HEK293 (cell line): ENCODE measurements around the gene PAX1.

Experiments
- CTCF ChIA-PET: fragments of 350-600 bp; formaldehyde crosslinking; extraction: SDS; loops from one replicate; lab custom pipeline; 2021; ENCODE audit warnings: antibody characterized with exemption; lab: Yijun Ruan, JAX
- POLR2A ChIA-PET: fragments of 300-600 bp; formaldehyde crosslinking; extraction: SDS; loops from one replicate; lab custom pipeline; 2020; ENCODE audit warnings: antibody characterized with exemption, inconsistent platforms; lab: Yijun Ruan, JAX
- H3K27ac ChIP-seq: fragments of 200-500 bp; sonication (Bioruptor generic); 2 replicates; pipeline ENCODE4 v1.5.1; 2014; ENCODE audit warnings: low read depth, low read length, control low read depth, inconsistent platforms; ENCODE audit errors: extremely low read depth
- H3K36me3 ChIP-seq, 2 experiments: fragments of 200-500 bp in 1 of 2; sonication (Bioruptor generic) in 1 of 2; 1 replicate in 1 of 2; 2 replicates in 1 of 2; pipeline ENCODE4 v1.5.1; 2014 to 2017; ENCODE audit warnings: inconsistent platforms in 2 of 2, low read length in 2 of 2; ENCODE audit not compliant: control insufficient read depth in 2 of 2, insufficient read depth in 1 of 2
- H3K4me1 ChIP-seq: fragments of 200-500 bp; sonication (Bioruptor generic); 2 replicates; pipeline ENCODE4 v1.5.1; 2014; ENCODE audit warnings: mild to moderate bottlenecking, low read length, inconsistent platforms; ENCODE audit not compliant: control insufficient read depth, insufficient read depth
- H3K4me3 ChIP-seq: 2 replicates; pipeline ENCODE4 v1.5.1; 2011; ENCODE audit warnings: low read depth, mild to moderate bottlenecking, control low read depth, low read length, moderate library complexity
- H3K9me3 ChIP-seq: fragments of 200-500 bp; sonication (Bioruptor generic); 2 replicates; pipeline ENCODE4 v1.5.1; 2014; ENCODE audit warnings: low read depth, low read length, inconsistent platforms; ENCODE audit not compliant: control insufficient read depth, insufficient read depth
- GLI2 ChIP-seq: fragments of 450-650 bp; formaldehyde crosslinking; IDR thresholded peaks from 2 replicates; pipeline ENCODE4; 2017; ENCODE audit warnings: missing biosample characterization, missing genetic modification characterization, low read depth, borderline replicate concordance
- GLI4 ChIP-seq: fragments of 450-650 bp; formaldehyde crosslinking; IDR thresholded peaks from 2 replicates; pipeline ENCODE4 v1.5.1; 2016; ENCODE audit warnings: missing biosample characterization, missing genetic modification characterization
- GLIS1 ChIP-seq: fragments of 450-650 bp; formaldehyde crosslinking; IDR thresholded peaks from 2 replicates; pipeline ENCODE4 v1.5.1; 2016; ENCODE audit warnings: missing biosample characterization, missing genetic modification characterization
- IKZF3 ChIP-seq: fragments of 450-650 bp; IDR thresholded peaks from 2 replicates; pipeline ENCODE4 v1.5.0; 2018; ENCODE audit warnings: missing biosample characterization, mild to moderate bottlenecking, missing genetic modification characterization, moderate library complexity
- SP2 ChIP-seq: fragments of 450-650 bp; formaldehyde crosslinking; IDR thresholded peaks from 2 replicates; pipeline ENCODE4 v1.5.1; 2016; ENCODE audit warnings: missing biosample characterization, missing genetic modification characterization
- ZBTB1 ChIP-seq: fragments of 450-650 bp; formaldehyde crosslinking; IDR thresholded peaks from 2 replicates; pipeline ENCODE4 v1.5.1; 2016; ENCODE audit warnings: missing biosample characterization, missing genetic modification characterization
- ZBTB17 ChIP-seq: fragments of 450-650 bp; formaldehyde crosslinking; IDR thresholded peaks from 2 replicates; pipeline ENCODE4 v1.5.1; 2016; ENCODE audit warnings: missing biosample characterization, missing genetic modification characterization
- ZBTB7A ChIP-seq: fragments of 450-650 bp; formaldehyde crosslinking; IDR thresholded peaks from 2 replicates; pipeline ENCODE4 v1.5.1; 2016; ENCODE audit warnings: low read depth, missing biosample characterization, missing genetic modification characterization
- ZNF132 ChIP-seq: fragments of 450-650 bp; formaldehyde crosslinking; IDR thresholded peaks from 2 replicates; pipeline ENCODE4 v1.5.1; 2017; ENCODE audit warnings: missing biosample characterization, missing genetic modification characterization, borderline replicate concordance
- ZNF138 ChIP-seq: fragments of 450-650 bp; formaldehyde crosslinking; IDR thresholded peaks from 2 replicates; pipeline ENCODE4 v1.5.1; 2016; ENCODE audit warnings: missing biosample characterization, missing genetic modification characterization, borderline replicate concordance
- ZNF2 ChIP-seq: fragments of 450-650 bp; formaldehyde crosslinking; IDR thresholded peaks from 2 replicates; pipeline ENCODE4 v1.5.1; 2016; ENCODE audit warnings: missing biosample characterization, missing genetic modification characterization
- ZNF239 ChIP-seq: fragments of 450-650 bp; formaldehyde crosslinking; IDR thresholded peaks from 2 replicates; pipeline ENCODE4 v1.5.1; 2016; ENCODE audit warnings: missing biosample characterization, missing genetic modification characterization
- ZNF266 ChIP-seq: fragments of 450-650 bp; formaldehyde crosslinking; IDR thresholded peaks from 2 replicates; pipeline ENCODE4 v1.5.1; 2016; ENCODE audit warnings: missing biosample characterization, missing genetic modification characterization, low read depth
- ZNF544 ChIP-seq: fragments of 450-650 bp; formaldehyde crosslinking; IDR thresholded peaks from 2 replicates; pipeline ENCODE4 v1.5.0; 2017; ENCODE audit warnings: missing biosample characterization, missing genetic modification characterization
- ZNF654 ChIP-seq: fragments of 450-650 bp; formaldehyde crosslinking; IDR thresholded peaks from 2 replicates; pipeline ENCODE4 v1.5.1; 2016; ENCODE audit warnings: low read depth, missing biosample characterization, missing genetic modification characterization
- ZNF776 ChIP-seq: fragments of 450-650 bp; formaldehyde crosslinking; IDR thresholded peaks from 2 replicates; pipeline ENCODE4 v1.5.0; 2017; ENCODE audit warnings: missing biosample characterization, missing genetic modification characterization, borderline replicate concordance
- ZSCAN23 ChIP-seq: fragments of 450-650 bp; formaldehyde crosslinking; IDR thresholded peaks from 2 replicates; pipeline ENCODE4 v1.5.1; 2016; ENCODE audit warnings: missing biosample characterization, missing genetic modification characterization
- TF ChIP-seq, protein P1 (sequence below): fragments of 450-650 bp; formaldehyde crosslinking; IDR thresholded peaks from 2 replicates; pipeline ENCODE4 v1.5.1; 2017; ENCODE audit warnings: missing biosample characterization, mild to moderate bottlenecking, missing genetic modification characterization, moderate library complexity
- TF ChIP-seq, protein P2 (sequence below): fragments of 450-650 bp; formaldehyde crosslinking; IDR thresholded peaks from 2 replicates; pipeline ENCODE4 v1.5.1; 2017; ENCODE audit warnings: missing biosample characterization, missing genetic modification characterization
- TF ChIP-seq, protein P3 (sequence below): sonication (generic); formaldehyde crosslinking; IDR thresholded peaks from 2 replicates; pipeline ENCODE4 v1.8.1; 2022; ENCODE audit warnings: mild to moderate bottlenecking, moderate library complexity, missing genetic modification reagents

The PAX1 gene

DNA sequence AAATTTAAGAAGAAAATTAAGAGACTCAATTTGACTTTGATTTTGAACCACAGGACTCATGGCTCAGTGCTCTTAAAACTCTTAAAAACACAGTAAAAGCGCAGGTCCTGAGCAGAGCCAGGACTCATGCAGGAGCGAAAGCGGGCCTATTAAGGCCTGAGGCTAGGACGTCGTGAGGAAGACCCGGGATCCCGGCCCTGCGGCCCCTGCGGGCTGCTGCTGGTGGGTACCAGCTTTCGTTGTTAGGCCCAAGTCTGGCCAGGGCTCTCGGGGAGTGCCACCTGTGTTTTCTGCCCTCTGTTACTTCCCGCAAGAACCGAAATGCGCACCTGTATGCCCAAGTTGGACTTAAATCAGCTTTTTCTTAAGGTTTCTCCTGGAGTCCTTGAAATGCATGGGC, 3.4 kb upstream of the PAX1 start:
- no peaks in the 10 kb centered on the region for H3K9me3 ChIP-seq
- no peak for TF ChIP-seq ZNF2 (tag by site-specific recombination)
- TF ChIP-seq ZNF138 (tag by site-specific recombination) = no peak
- no peak for TF ChIP-seq ZBTB17 (tag by site-specific recombination)
- no peak for TF ChIP-seq SP2 (tag by site-specific recombination)
- TF ChIP-seq ZNF654 (tag by site-specific recombination) = no peak
- TF ChIP-seq GLI2 (tag by site-specific recombination) = no peak
- TF ChIP-seq GLI4 (tag by site-specific recombination) = no peak
- no peak for TF ChIP-seq ZNF239 (tag by site-specific recombination)
- no peak for TF ChIP-seq ZNF266 (tag by site-specific recombination)
- TF ChIP-seq, protein P1, sequence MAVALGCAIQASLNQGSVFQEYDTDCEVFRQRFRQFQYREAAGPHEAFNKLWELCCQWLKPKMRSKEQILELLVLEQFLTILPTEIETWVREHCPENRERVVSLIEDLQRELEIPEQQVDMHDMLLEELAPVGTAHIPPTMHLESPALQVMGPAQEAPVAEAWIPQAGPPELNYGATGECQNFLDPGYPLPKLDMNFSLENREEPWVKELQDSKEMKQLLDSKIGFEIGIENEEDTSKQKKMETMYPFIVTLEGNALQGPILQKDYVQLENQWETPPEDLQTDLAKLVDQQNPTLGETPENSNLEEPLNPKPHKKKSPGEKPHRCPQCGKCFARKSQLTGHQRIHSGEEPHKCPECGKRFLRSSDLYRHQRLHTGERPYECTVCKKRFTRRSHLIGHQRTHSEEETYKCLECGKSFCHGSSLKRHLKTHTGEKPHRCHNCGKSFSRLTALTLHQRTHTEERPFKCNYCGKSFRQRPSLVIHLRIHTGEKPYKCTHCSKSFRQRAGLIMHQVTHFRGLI (tag by site-specific recombination) = no peak
- ChIA-PET POLR2A (no interaction called here), CTCF (interaction anchor here (0.6 to 4.0 kb wide), 6 partner anchors 9 to 546 kb away, joined by 3 to 40 read pairs (median 12); no protein-coding TSS in a partner anchor)
- H3K36me3 ChIP-seq = no peaks in the 10 kb centered on the region
- no peak overlapping the region for H3K27ac ChIP-seq
- H3K4me1 ChIP-seq = 0 out of 2 replicates have a peak, but pooled peaks cover 2% of the 10 kb centered on the region
- H3K4me3 ChIP-seq = no peak overlapping the region

DNA sequence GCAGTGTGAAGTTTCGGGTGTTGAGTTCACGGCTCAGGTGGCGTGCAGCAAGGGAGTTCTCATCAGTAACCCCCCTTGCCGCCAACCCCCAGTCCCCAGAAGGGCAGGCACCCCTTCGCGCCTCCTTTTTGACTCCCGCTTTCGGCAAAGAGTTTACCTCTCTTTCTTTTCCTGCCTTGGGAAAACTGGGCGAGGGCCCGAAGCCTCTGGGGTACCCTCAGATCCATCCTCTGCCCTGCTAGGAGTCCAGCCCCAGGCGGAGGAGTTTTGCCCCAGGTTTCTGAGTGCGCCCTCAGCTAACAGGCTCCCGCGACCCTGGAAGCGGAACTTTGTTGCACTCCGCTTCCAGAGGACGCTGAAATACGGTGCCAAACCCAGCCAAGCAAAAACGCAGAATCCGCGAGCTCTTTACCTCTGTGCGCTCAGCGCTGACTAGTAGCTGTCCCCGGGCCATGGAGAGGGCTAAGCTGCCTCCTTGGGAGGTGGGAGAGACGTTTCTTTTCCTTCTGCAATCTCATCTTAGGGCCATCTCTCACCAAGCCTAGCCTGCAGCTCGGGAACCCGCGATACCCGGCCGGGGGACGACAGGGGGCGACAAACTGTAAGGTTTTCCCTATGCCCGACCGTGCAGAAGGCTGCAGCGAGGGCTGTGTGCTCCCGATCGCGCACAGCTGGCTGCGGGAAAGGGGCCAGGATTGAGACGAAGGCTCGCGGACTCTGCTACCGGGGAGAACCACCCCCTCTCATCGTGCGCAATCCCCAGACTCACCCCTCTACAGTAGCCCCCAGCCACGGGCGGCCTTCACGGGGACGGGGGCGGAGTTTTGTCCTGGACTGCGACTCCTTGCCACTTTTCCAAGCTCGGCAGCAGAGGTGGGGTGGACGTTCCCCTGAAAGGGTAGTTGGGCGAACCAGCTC, 2.7 kb upstream of the PAX1 start:
- ChIA-PET POLR2A (no interaction called here), CTCF (interaction anchor here (0.6 to 4.0 kb wide), 24 partner anchors 9 to 1629 kb away, joined by 3 to 40 read pairs (median 3); no protein-coding TSS in a partner anchor)
- TF ChIP-seq, protein P2, sequence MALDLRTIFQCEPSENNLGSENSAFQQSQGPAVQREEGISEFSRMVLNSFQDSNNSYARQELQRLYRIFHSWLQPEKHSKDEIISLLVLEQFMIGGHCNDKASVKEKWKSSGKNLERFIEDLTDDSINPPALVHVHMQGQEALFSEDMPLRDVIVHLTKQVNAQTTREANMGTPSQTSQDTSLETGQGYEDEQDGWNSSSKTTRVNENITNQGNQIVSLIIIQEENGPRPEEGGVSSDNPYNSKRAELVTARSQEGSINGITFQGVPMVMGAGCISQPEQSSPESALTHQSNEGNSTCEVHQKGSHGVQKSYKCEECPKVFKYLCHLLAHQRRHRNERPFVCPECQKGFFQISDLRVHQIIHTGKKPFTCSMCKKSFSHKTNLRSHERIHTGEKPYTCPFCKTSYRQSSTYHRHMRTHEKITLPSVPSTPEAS (tag by site-specific recombination) = no peak
- no peak for TF ChIP-seq ZBTB1
- TF ChIP-seq, protein P3, sequence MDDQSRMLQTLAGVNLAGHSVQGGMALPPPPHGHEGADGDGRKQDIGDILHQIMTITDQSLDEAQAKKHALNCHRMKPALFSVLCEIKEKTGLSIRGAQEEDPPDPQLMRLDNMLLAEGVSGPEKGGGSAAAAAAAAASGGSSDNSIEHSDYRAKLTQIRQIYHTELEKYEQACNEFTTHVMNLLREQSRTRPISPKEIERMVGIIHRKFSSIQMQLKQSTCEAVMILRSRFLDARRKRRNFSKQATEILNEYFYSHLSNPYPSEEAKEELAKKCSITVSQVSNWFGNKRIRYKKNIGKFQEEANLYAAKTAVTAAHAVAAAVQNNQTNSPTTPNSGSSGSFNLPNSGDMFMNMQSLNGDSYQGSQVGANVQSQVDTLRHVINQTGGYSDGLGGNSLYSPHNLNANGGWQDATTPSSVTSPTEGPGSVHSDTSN (CRISPR knock-in tag) = no peak
- no peak for TF ChIP-seq ZNF132 (tag by site-specific recombination)
- Histone ChIP-seq H3K9me3 (no peaks in the 10 kb centered on the region), H3K36me3 (no peaks in the 10 kb centered on the region), H3K4me1 (0 out of 2 replicates have a peak, but pooled peaks cover 2% of the 10 kb centered on the region), H3K27ac (no peak overlapping the region), H3K4me3 (peak overlapping the region; percentile 28)

DNA sequence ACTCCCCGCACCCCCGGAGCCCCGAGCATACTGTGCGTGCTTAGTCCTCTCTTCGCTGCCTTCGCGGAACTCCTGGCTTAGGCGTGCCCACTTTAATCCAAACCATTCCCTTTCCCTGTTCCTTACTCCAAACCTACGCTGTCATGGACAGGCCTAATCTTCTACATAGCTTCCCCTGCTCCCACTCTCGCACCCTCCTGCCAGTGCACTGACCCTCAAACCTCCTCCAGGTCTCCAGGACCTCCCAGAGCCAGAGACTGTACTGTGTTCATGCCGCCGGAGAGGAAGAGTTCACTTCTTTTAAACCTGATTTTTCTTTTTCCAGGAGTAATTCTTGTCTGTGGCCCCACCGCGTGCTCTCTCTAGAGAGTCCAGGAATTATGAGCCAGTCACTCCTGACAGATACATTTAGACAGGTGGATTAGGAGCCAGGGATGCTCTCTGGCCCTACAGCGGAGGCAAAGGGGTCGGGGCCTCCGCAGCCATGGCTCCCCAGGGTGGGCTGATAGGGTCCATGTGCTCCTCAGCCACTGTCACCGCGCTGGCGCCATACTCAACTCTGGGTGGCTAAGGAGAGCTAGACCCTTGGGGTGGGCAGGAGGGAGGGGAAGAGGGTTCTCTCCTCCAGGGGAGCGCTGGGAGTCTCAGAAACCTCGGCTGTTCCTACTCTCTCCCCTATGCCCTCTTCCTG, 1.6 kb upstream of the PAX1 start:
- ChIA-PET CTCF (interaction anchor here (0.5 to 4.0 kb wide), 21 partner anchors 8 to 1628 kb away, joined by 3 to 40 read pairs (median 3); no protein-coding TSS in a partner anchor), POLR2A (no interaction called here)
- no peak for TF ChIP-seq GLIS1
- no peak for TF ChIP-seq ZBTB7A (tag by site-specific recombination)
- no peak for TF ChIP-seq ZNF776 (tag by site-specific recombination)
- no peak for TF ChIP-seq IKZF3 (tag by site-specific recombination)
- no peak for TF ChIP-seq ZSCAN23
- TF ChIP-seq, protein P3 (CRISPR knock-in tag) = no peak
- no peak for TF ChIP-seq ZNF544 (tag by site-specific recombination)
- TF ChIP-seq GLI2 (tag by site-specific recombination) = no peak

More for the DNA sequence above, 1.6 kb upstream of the PAX1 start:
- 0 out of 2 replicates have a peak, but pooled peaks cover 2% of the 10 kb centered on the region for H3K4me1 ChIP-seq
- H3K4me3 ChIP-seq = no peak overlapping the region
- no peaks in the 10 kb centered on the region for H3K36me3 ChIP-seq
- H3K9me3 ChIP-seq = no peaks in the 10 kb centered on the region
- H3K27ac ChIP-seq = no peak overlapping the region
